ENCODE measurements around the gene MRPL37.

DNA sequence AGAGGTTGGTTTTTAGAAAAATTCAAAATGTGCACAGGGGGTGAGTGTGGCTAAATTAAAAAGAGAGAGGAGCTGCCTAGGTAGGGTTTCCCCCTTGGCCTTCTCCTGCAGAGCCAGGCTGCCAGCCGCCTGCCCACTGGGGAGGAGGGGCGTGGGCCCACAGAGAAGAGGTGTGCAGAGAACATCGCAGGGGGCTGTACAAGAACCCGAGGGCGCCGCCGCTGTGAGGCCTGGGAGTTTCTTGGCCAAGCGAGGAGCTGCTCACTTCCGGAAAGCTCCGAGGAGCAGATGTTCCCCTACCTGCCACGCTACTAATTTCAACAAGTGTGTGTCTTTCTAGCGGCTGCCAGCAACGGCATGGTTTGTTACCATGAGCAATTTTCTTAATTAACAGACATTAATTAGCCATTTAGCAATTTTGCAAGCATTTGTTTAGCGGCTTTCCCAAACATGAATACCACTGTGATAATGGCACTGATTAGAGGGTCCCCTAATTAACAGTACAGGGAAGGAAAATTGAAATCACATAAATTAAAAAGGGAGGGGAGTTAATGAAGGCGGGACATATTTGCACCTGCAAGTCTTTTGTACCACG is 59.7 kb downstream of the MRPL37 start:
- TF ChIP-seq POLR2AphosphoS2 (conservative IDR thresholded peaks at IDR 0.05; ENCODE audit: low read length), result no peak
- TF ChIP-seq, protein P1, sequence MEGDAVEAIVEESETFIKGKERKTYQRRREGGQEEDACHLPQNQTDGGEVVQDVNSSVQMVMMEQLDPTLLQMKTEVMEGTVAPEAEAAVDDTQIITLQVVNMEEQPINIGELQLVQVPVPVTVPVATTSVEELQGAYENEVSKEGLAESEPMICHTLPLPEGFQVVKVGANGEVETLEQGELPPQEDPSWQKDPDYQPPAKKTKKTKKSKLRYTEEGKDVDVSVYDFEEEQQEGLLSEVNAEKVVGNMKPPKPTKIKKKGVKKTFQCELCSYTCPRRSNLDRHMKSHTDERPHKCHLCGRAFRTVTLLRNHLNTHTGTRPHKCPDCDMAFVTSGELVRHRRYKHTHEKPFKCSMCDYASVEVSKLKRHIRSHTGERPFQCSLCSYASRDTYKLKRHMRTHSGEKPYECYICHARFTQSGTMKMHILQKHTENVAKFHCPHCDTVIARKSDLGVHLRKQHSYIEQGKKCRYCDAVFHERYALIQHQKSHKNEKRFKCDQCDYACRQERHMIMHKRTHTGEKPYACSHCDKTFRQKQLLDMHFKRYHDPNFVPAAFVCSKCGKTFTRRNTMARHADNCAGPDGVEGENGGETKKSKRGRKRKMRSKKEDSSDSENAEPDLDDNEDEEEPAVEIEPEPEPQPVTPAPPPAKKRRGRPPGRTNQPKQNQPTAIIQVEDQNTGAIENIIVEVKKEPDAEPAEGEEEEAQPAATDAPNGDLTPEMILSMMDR (IDR thresholded peaks at IDR 0.05), result no peak
- no peak for TF ChIP-seq JUN (IDR thresholded peaks at IDR 0.05)
- no peak for TF ChIP-seq POLR2A (IDR thresholded peaks at IDR 0.05; ENCODE audit: low read length)
- TF ChIP-seq TFCP2L1 (CRISPR knock-in tag; IDR thresholded peaks at IDR 0.05), result no peak
- no peak for TF ChIP-seq EP300 (IDR thresholded peaks at IDR 0.05)
- no peak for TF ChIP-seq SREBF2 (IDR thresholded peaks at IDR 0.05)
